ENCODE results near the gene PIP4K2B. TPM values are rescaled to one million over a fixed set of nuclear protein-coding genes. Genes with fewer than 3 reads are reported as not detected.

PIP4K2B gene
- total RNA-seq, 1 donor: 55.5 TPM

GRCh38 chr17:38779965-38780752 is 19.2 kb downstream of the PIP4K2B start:
- DNase-seq (ENCODE audit: low read depth in 2 of 3, low spot score in 2 of 3): no peak

DNA sequence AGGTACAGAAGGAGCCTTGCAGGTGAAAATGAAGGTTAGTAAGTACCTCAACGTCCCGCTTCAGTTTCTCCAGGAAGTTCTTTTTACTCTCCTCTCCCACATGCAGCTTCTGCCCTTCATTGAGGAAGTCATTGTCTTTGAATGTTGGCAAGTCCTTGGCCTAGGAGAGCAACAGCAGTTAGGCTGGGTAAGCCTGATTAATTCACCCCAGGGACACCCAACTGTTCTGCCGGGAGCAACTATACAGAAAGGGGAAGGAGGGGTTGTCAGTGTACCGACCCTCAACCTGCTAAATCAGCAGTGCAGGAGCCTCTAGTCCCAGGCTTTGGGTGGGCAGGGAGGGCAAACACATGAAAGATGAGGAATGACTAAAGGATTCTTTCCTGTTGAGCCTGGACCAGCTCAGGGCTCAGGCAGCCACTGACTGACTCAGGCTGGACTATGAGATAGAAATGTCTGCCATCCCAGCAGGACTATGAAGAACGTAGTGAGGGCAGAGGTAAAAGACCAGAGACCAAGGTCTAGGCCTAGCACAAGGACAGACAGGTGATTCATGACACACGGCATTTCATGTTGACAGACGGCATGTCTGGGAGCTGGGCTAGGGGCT is 21.6 kb downstream of the PIP4K2B start:
- no peak for DNase-seq (ENCODE audit: low read depth in 2 of 3, low spot score in 2 of 3)

DNA sequence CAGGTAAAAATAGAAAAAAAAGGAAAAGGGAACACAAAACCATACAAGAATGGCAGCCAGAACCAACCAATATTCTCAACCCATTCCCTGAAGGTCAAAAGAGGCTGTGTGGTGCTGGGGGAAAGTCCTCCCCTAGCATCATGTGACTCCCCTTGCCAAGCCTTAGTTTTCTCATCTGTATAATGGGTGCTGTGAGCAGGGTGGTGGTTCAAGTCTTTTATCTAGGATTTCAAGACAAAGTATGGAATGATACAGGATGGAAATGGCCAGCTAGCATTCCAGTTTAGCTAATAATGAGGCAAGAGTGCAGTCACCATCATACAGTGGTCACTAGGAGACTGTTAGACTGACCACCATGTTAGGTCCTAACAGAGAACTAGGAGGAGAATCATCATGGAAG is 26.1 kb downstream of the PIP4K2B start:
- no peak for DNase-seq (ENCODE audit: low read depth in 2 of 3, low spot score in 2 of 3)

DNA sequence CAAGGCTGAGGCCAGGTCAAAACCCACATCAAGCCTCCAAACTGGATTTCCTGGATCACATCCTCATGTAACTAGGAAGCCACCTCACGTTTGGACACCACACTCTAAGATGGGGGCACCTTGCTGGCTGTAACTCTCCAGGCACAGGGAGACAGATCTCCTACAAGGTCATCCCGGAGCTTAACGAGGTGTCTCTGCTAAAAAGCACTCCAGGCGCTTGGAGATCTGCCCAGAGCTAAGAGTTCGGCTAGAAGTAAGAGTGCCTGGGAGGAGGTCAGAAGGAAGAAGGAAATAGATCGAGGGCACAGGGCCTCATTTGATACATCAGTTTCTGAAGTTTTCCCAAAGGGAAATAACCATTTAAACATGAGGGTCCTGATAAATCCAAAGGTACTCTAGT is 30.9 kb downstream of the PIP4K2B start:
- DNase-seq (ENCODE audit: low read depth in 2 of 3, low spot score in 2 of 3): no peak

GRCh38 chr17:38766341-38766740 is 33.0 kb downstream of the PIP4K2B start:
- DNase-seq (ENCODE audit: low read depth in 2 of 3, low spot score in 2 of 3): no peak

GRCh38 chr17:38762231-38762630 is 37.1 kb downstream of the PIP4K2B start:
- DNase-seq (ENCODE audit: low read depth in 2 of 3, low spot score in 2 of 3): no peak

DNA sequence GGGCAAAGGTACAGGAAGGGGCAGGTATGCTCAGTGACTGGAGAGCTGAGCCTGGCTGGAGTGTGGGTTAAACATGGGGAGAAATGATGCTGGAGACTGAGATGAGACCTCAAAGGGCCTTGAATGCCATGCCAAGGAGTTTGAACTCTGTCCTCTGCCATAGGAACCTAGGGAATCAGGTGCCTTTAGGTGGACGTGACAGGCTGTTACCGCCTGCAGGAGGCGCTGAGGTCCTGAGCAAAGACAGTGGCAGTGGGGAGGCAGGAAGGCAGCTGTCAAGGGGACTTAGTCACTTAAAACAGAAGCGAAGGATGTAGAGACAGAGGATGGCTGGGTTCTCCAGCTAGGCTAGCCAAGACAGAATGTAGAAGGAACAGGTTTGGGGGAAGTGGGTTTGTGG is 37.7 kb downstream of the PIP4K2B start:
- DNase-seq (ENCODE audit: low read depth in 2 of 3, low spot score in 2 of 3): peak in 1 of 3 donors; percentile 52

GRCh38 chr17:38753071-38753506 is 46.3 kb downstream of the PIP4K2B start:
- no peak for DNase-seq (ENCODE audit: low read depth in 2 of 3, low spot score in 2 of 3)

DNA sequence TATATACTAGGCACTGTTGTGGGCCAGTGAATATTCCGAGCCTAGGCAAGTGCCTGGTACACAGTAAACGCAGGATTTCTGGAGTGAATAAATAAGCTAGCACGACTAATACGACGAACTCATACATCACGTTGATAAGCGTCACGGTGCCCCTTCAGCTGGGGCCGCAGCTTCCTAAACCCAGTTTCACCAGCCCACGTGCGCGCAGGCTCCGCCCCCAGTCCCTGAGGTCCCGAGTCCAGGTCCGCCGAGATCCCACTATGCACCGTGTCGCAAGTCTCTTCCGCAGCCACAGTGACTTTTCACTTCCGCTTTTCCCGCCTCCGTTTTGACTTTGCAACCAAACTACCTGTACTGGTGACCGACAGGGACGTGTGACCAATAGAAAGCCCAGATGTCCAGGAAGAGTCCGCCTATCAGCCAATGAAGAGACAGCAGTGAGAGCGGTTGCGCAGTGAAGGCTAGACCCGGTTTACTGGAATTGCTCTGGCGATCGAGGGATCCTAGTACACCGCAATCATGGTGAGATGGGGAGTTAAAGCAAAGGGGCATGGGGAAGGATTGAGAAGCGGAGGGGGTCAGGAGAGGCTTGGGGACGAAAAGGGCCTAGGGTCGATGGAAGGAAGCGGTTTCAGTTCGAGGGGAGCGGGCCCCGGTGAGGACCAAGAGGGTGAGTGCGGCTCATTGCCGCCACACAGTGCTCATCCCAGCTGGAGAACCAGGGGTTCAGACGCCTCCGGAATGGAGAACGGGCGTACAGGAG is 46.9 kb downstream of the PIP4K2B start, which contains the start of gene PSMB3:
Gene PSMB3, plus strand, starts transcription at position 434 of the 763 bp plus-strand sequence. Its CDS starts 86 bp downstream, at position 520.
- peak; percentile 94 to 100 (median 99) for DNase-seq (ENCODE audit: low read depth in 2 of 3, low spot score in 2 of 3)

DNA sequence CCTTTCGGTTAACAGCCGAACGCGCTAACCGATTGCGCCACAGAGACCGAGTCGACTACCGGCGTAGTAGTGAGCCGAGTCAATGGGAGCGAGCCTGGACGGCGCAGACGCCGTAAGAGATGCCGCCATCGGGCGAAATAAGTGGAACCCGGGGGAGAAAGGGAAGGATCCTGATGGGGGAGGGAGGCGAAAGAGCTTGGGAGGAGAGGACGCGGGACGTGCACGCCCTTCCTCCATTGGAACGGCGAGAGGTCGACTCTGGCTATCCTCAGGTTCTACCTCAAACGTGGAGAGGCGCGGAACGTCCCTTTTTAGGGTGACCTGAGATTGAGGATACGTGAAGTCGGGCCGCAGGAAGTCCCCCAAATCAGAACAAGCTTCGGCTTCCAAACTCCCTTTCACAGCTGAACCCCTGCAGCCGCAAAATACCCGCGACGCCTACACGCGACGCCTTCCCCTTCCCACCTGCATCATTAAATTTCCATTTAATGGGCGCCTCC is 47.5 kb downstream of the PIP4K2B start:
- DNase-seq (ENCODE audit: low read depth in 2 of 3, low spot score in 2 of 3): peak; percentile 63 to 85 (median 72)

DNA sequence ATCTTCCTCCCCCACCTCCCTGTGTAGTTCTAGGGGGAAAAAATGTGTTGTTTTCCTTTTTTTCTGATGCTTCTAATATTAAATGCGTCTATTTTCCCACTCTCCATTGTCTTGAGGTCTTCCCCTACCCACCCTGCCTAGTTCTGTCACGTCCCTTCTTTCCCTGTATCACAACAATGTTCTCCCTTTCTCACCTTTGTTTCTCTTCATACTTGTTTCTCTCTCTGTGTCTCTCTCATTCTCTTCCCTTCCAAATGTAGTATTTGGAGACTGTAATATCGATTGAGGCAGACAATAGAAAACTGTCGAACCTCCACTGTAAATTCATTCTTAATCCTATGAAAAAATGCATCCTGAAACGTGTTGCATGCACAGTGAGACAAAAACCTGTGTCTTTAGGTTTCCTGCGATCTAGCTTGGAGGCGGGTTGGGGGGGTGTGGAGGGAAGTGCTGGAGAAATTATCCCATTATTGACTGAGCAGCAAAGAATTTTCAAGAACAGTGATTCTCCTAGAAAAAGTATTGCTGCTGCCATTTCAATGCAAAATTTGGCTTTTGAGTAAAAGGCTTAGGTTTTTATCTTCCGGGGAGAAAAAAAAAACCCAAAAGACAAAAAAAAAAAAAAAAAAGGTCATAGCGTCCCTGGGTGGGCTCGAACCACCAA is 48.1 kb downstream of the PIP4K2B start:
- no peak for DNase-seq (ENCODE audit: low read depth in 2 of 3, low spot score in 2 of 3)

DNA sequence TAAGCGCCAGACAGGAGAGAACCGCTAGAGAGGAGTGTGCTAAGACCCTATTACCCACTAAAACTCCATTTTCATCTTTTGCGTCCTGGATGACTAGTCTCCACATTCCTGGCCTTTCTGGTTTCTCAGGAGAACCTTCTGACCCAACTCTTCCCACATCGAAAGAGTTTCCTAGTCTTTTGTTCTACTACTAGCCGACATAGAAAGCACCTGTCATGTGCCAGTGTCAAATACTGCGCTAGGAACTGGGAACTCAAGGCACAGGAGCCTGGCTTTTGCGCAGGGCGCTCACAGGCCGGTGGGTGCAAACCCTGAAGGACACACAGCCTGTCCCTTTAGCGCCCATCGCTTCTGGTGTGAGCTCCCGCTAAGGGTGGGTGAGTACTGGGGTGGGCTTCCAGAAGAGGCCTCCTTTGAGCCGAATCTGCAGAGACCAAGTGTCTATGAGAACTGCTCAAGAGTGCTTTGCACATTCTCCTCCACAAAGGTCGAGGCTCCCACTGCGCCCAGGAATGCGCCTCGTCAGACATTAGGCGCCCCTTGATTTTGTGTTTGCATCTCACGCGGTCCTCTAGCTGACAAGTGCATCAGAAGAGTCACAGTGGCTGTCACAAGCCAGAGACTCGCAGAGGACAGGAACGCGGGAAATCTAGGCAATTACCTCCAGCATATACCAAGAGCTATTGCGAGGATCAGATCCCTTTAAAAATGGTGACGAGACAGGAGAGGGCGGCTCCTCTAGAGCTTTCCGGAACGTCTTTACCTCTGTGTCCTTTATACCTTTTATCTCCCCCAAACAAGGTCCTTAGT is 48.8 kb downstream of the PIP4K2B start:
- no peak for DNase-seq (ENCODE audit: low read depth in 2 of 3, low spot score in 2 of 3)

GRCh38 chr17:38750044-38750311 is 49.4 kb downstream of the PIP4K2B start:
- no peak for DNase-seq (ENCODE audit: low read depth in 2 of 3, low spot score in 2 of 3)

- no peak for DNase-seq (ENCODE audit: low read depth in 2 of 3, low spot score in 2 of 3)
Measured at GRCh38 chr17:38749223-38750043, 49.9 kb downstream of the PIP4K2B start.

- DNase-seq (ENCODE audit: low read depth in 2 of 3, low spot score in 2 of 3): no peak
Measured at GRCh38 chr17:38748892-38749222, 50.5 kb downstream of the PIP4K2B start.

DNA sequence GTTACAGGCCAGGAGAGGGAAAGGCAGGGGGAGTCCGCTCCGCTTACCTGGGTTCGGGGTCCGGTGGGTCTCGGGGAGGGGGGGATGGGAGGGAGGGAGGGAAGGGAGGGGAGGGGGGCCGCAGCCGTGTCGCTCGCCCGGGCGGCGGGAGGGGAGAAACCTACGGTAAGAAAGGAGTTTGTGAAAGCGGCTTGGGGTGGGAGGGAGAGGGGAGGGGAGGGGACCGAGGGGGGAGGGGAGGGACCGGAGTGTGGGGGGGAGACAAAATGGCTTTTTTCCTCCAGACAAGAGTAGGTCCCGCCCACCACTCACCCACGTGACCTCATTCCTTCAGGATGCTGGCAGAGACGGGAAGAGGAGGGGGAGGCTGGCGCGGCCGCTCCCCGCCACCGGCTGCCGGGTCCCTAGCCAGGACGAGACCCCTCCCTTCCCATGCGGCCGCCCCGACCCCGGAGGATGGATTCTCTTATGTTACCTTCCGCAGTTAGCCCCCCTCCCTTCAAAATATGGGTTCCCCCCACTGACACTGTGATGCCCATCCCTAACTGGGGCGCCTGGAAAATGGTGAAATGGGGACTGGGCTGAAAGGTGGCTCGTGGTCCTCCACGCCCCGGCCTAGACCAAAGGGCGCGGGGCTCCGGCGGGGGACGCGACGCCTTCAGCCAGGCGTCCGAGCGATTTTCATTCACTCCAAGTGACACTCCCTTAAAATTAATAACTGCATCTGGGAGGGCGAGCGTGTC is 51.0 kb downstream of the PIP4K2B start, which contains the start of gene PCGF2:
Gene PCGF2, minus strand, starts transcription at position 188 of the 743 bp plus-strand sequence. CDS start 7,934 bp downstream, outside the sequence.
- DNase-seq (ENCODE audit: low read depth in 2 of 3, low spot score in 2 of 3): no peak

GRCh38 chr17:38747463-38748148 is 51.8 kb downstream of the PIP4K2B start:
- DNase-seq (ENCODE audit: low read depth in 2 of 3, low spot score in 2 of 3): no peak
